Mucosa of gallbladder (tissue), 1 donor: ENCODE data around the gene ZNF276. TPM values are rescaled to one million over a fixed set of nuclear protein-coding genes. Genes with fewer than 3 reads are reported as not detected.
A peak's percentile ranks its signal among the peaks of the same experiment; 100 is the strongest.

Experiments
- DNase-seq: peaks from one replicate; pipeline ENCODE4 v3.0.0-alpha.2; 2020; ENCODE audit warnings: low spot score
- total RNA-seq: library from RNA; stranded (reverse); gene quantifications from one replicate; pipeline ENCODE4 v1.2.1, GENCODE V29; 2021
- donor health status: DM: no; HTN: no; CAD: no.

Gene ZNF276
- total RNA-seq, 1 donor from 2014 or later, result 39.0 TPM

- DNase-seq, result peak; percentile 12
Measured at GRCh38 chr16:89785523-89786155, 64.3 kb downstream of the ZNF276 start.

GRCh38 chr16:89786474-89787364 is 65.4 kb downstream of the ZNF276 start:
- no peak for DNase-seq

DNA sequence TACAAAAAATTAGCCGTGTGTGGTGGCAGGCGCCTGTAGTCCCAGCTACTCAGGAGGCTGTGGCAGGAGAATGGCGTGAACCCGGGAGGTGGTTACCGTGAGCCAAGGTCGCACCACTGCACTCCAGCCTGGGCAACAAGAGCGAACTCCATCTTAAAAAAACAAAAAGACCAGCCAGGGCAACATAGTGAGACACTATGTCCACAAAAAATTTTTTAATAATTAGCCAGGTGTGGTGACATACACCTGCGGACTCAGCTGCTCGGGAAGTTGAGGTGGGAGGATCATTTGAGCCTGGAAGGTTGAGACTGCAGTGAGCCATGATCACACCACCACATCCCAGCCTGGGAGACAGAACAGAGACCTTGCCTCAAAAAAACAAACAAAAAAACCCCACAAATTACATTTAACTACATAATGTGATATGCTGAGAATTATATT is 66.0 kb downstream of the ZNF276 start:
- DNase-seq, result no peak

Other genes starting within 250 kb of the ZNF276 start
- 143 TPM for gene ANKRD11, start 231.0 kb upstream of the ZNF276 start, total RNA-seq
- gene SPG7, start 213.1 kb upstream of the ZNF276 start, total RNA-seq, result 106 TPM
- gene RPL13, start 160.9 kb upstream of the ZNF276 start, total RNA-seq, result 1,696 TPM
- gene CPNE7, start 145.8 kb upstream of the ZNF276 start, total RNA-seq, result 3.6 TPM
- 2.5 TPM for gene DPEP1, start 107.9 kb upstream of the ZNF276 start, total RNA-seq
- gene CHMP1A, start 63.8 kb upstream of the ZNF276 start, total RNA-seq, result 139 TPM
- gene SPATA33, start 63.7 kb upstream of the ZNF276 start, total RNA-seq, result 13.6 TPM
- gene CDK10, start 34.8 kb upstream of the ZNF276 start, total RNA-seq, result 168 TPM
- gene SPATA2L, start 19.8 kb upstream of the ZNF276 start, total RNA-seq, result 29.6 TPM
- 20.8 TPM for gene VPS9D1, start 639 bp upstream of the ZNF276 start, total RNA-seq
- 3.8 TPM for gene FANCA, start 95.1 kb downstream of the ZNF276 start, total RNA-seq
- 19.9 TPM for gene SPIRE2, start 106.9 kb downstream of the ZNF276 start, total RNA-seq
- gene TCF25, start 152.1 kb downstream of the ZNF276 start, total RNA-seq, result 175 TPM
- 8.1 TPM for gene MC1R, start 197.3 kb downstream of the ZNF276 start, total RNA-seq
- 9.5 TPM for gene TUBB3, start 201.8 kb downstream of the ZNF276 start, total RNA-seq
- gene DEF8, start 227.2 kb downstream of the ZNF276 start, total RNA-seq, result 68.6 TPM